NCI-H146 (cell line): ENCODE measurements around the gene SFMBT1.

ENCODE experiments used
- DNase-seq: peaks from one replicate; lab custom pipeline; 2025; lab: John Stamatoyannopoulos, UW

The SFMBT1 gene, protein sequence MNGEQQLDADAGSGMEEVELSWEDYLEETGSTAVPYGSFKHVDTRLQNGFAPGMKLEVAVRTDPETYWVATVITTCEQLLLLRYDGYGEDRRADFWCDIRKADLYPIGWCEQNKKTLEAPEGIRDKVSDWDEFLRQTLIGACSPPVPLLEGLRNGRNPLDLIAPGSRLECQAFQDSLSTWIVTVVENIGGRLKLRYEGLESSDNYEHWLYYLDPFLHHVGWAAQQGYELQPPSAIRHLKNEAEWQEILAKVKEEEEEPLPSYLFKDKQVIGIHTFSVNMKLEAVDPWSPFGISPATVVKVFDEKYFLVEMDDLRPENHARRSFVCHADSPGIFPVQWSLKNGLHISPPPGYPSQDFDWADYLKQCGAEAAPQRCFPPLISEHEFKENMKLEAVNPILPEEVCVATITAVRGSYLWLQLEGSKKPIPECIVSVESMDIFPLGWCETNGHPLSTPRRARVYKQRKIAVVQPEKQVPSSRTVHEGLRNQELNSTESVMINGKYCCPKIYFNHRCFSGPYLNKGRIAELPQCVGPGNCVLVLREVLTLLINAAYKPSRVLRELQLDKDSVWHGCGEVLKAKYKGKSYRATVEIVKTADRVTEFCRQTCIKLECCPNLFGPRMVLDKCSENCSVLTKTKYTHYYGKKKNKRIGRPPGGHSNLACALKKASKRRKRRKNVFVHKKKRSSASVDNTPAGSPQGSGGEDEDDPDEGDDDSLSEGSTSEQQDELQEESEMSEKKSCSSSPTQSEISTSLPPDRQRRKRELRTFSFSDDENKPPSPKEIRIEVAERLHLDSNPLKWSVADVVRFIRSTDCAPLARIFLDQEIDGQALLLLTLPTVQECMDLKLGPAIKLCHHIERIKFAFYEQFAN

GRCh38 chr3:53045518-53046170 lies at the start of gene SFMBT1:
Gene SFMBT1 (minus strand): TSS chr3:53046073. CDS start chr3:52969128, 76,945 bp downstream.
- peak; percentile 68 for DNase-seq

DNA sequence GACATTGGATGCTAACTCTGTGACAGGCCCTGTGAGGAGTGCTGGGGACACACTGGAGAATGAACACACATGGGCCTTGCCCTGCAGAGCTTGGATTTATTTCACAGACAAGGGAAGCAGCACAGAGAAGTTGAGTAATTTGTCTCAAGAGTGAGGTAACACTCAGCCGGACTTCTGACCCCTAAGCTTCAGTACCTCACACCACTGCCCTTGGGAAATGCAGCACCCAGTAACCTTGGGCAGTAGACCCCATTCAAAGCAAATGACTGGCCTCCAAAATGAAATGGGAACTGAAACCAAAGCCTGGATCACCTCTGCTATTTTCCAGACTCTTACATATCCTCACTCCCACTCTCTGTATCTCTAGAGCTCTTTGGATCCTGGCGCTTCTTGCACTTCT lies 47.1 kb upstream of the SFMBT1 start:
- no peak for DNase-seq

DNA sequence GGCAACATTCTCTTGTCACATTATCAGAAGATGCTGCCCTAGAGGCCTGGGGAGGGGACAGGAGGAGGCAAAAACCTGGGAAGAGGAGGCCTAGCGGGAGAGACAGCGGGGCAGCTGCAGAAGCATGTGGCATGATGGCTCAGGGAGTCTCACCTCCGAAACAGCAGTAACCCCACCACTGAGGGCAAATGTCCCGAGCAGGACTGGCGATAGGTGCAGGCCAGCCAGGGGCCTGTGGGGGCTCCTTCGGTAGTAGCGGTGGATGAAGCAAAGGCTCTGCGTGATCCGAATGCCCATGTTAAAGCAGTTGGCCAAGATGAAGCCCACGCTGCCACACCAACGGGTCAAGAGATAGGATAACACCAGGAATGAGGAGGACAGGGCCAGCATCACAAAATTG lies 46.3 kb upstream of the SFMBT1 start:
- no peak for DNase-seq

DNA sequence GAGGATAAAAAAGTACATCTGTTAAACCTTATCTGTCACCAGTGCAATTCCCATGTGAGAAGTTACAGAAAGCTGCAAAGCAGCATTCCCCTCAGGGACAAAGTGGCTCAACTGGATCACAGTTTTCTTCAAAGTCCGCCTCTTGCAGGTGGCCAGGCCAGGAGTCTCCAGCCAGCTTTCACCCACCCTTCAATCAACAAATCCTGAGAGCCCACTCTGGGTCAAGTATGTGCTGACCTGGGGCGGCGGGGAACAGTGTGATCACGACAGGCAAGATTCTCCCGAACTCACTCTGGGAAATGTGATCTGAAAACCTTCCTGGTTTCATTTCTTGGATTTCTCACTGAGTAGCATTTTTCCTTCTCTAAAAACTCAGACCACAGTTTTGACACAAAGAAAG lies 45.1 kb upstream of the SFMBT1 start:
- DNase-seq, result no peak

- no peak for DNase-seq
Measured at GRCh38 chr3:53089511-53089910, 43.6 kb upstream of the SFMBT1 start.

- no peak for DNase-seq
Measured at GRCh38 chr3:53085476-53085875, 39.6 kb upstream of the SFMBT1 start.

DNA sequence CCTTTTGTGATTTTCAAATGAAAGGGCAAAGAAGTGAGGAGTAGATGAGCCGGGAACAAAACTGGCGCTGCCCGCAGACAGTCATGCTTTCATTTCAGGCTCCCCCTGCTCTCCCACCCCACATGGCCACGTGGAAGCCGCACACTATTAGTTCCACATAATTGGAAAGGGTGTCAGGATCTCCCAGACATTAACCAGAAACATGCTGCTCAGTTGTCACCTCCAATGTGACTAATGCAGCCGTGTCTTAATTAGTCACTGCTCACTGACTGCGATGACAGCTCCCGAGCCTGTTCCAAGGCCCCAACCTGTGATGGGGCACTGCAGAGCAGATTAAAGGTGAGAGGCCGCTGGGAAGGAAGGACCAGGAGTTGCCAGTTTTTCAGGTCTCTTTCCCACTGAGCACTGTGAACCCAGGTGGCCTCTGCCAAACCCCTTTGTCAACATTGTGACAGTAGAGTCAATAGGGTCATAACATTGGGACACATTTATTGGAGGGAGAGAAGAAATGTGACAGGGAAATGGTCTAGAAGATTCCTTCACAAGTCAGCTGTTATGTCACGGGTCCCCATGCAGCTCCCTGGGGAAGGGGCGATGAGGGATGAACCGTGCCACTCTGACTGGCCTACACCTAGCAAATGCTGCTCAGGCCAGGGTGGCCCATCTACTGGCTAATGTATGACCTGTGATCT lies 38.6 kb upstream of the SFMBT1 start:
- DNase-seq, result no peak

DNA sequence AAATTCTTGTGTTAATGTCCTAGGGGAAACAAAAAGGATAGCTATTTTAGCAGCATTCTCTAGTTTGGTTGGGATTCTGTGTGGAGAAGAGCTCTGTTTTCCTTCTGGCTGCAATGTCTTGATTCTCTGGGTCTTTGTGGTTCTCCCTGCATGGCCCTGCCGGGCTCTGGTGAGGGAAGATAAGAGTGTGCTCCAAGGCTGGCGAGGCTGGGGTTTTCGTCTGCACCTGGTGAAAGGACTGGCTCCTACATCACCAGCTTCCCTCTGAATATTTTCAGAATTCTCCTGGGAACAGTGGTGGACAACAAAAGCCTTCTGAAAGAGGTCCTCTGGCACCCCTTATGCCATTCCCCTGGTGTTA lies 38.1 kb upstream of the SFMBT1 start:
- DNase-seq, result no peak

DNA sequence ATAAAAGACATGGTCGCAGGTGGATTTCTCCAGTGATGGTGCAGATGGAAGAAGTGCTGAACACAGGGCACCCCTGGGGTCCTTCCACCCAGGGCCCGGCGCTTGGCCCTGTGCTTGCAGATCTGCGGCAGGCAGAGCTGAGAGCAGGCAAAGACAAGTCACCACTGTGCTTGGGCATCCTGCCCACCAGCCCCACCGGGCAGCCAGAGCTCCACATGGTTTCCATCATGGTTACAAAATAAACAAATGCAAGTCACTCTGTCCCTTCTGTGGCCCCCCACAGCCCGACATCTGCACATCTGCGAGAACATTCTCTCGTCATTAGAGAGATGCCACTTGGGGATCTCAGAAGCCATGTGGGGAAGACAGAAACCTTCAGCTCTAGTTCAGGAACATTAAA lies 37.6 kb upstream of the SFMBT1 start:
- no peak for DNase-seq

- no peak for DNase-seq
Measured at GRCh38 chr3:53082736-53083135, 36.9 kb upstream of the SFMBT1 start.

- DNase-seq, result no peak
Measured at GRCh38 chr3:53081318-53081717, 35.4 kb upstream of the SFMBT1 start.

GRCh38 chr3:53080612-53081205 lies 34.8 kb upstream of the SFMBT1 start:
- no peak for DNase-seq

DNA sequence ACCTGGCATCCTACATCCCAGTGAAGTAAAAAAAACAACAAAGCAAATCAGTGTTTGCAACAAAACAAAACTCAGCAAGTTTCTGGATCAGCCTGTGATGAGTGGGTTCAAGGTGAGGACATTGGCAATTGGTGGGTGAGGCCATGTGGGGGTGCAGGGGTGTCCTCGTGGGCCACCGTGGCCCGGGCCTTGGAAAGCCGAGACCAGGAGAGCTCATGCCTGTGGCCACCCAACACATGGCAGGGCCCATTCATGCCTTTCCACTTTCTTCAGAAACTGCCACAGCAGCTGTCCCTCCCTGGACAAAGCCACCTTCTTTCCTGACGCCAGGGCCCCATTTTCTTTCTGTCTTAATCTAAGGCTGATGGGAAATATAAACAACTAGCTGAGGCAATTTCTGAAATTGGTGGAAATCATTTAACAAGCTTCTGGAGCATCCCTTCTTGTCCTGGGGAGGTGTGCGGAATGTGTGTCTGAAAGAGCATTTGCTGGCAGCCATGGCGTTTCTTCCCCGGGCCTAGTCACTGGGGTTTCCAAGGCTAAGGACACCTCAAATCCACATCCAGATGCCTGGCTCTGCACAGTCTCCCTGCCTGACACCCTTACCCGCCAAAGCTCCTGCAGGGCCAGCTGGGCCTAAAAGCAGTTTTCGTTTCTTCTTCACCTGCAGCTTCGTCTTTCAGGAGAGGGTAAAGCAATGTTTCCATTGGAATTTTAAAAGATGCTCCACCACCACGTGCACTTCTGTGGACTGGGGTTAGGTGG lies 34.1 kb upstream of the SFMBT1 start:
- DNase-seq, result no peak

DNA sequence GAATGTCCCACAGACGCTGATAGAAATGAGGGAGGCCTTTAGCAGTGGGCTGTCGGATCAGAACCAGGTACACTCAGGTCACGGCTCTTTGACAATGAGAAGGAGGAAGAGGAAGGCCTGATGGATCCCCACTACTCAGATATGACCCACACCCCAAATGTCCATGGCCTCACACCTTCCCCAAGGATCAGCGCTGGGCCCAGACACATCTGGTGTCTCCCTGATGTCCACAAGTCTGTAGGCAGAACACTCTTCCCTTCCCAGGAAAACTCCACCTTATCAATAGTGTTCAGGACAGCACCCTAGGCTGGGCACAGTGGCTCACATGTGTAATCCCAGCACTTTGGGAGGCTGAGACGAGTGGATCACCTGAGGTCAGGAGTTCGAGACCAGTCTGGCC lies 33.3 kb upstream of the SFMBT1 start:
- DNase-seq, result no peak

DNA sequence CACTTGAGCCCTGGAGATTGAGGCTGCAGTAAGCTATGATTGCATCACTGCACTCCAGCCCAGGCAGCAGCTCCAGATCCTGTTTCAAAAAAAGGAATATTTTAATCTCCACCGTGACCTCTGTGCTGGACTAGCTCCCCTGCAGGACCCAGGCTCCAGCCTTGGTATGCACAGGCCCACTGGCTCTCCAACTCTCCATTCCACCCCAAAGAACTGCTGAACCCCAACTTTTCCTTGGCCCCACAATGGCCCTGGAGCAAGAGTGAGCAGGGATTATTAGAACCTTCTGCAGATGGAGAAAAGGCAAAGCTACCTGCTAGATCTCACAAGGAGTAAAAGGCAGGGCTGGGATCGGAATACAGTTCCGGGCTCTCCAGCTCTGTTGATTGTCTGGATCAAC lies 32.8 kb upstream of the SFMBT1 start:
- DNase-seq, result no peak

GRCh38 chr3:53077476-53078220 lies 31.8 kb upstream of the SFMBT1 start:
- DNase-seq, result peak; percentile 45

GRCh38 chr3:53075743-53076140 lies 29.9 kb upstream of the SFMBT1 start:
- DNase-seq, result no peak

- DNase-seq, result no peak
Measured at GRCh38 chr3:53074761-53075742, 29.2 kb upstream of the SFMBT1 start.

- DNase-seq, result no peak
Measured at GRCh38 chr3:53074366-53074696, 28.5 kb upstream of the SFMBT1 start.
